SK-N-SH (cell line): Measurements from ENCODE around the gene CHGA.

ENCODE experiments used
- CTCF ChIP-seq: fragments of 200-600 bp; sonication (generic); IDR thresholded peaks from 2 replicates; pipeline ENCODE4 v1.6.1; 2017; ENCODE audit warnings: antibody characterized with exemption, mild to moderate bottlenecking, moderate library complexity
- EZH2phosphoT487 ChIP-seq: fragments of 200-600 bp; sonication (generic); IDR thresholded peaks from 2 replicates; pipeline ENCODE4 v1.6.1; 2017; ENCODE audit warnings: low read depth, mixed run types, mild to moderate bottlenecking, antibody characterized with exemption, moderate library complexity, borderline replicate concordance
- IRF3 ChIP-seq: fragments of 150-350 bp; IDR thresholded peaks from 2 replicates; pipeline ENCODE4 v1.6.1; 2016; ENCODE audit warnings: mild to moderate bottlenecking, low read depth, low read length
- RCOR1 ChIP-seq: fragments of 150-350 bp; IDR thresholded peaks from 2 replicates; pipeline ENCODE4 v1.6.1; 2017; ENCODE audit warnings: antibody characterized with exemption, low read length
- RFX5 ChIP-seq: IDR thresholded peaks from 2 replicates; pipeline ENCODE4 v1.6.1; 2012; ENCODE audit warnings: mild to moderate bottlenecking, improper control_type of control experiment, low read length
- TCF12 ChIP-seq: IDR thresholded peaks from 2 replicates; pipeline ENCODE4 v1.4.0; 2012

- no peak for TF ChIP-seq RCOR1
- no peak for TF ChIP-seq TCF12
- no peak for TF ChIP-seq IRF3
- no peak for TF ChIP-seq CTCF
- TF ChIP-seq EZH2phosphoT487 = no peak
- TF ChIP-seq RFX5 = no peak
These were observed 37.1 kb downstream of the CHGA start for GRCh38 chr14:92959761-92960680.
